GM12892 (cell line): ENCODE measurements around the gene PRSS27.

Source experiments
- POLR2A ChIP-seq: IDR thresholded peaks from 2 replicates; pipeline ENCODE4 v1.6.1; 2011; ENCODE audit warnings: low read depth, low read length, control low read depth
- TAF1 ChIP-seq: IDR thresholded peaks from 2 replicates; pipeline ENCODE4 v1.6.1; 2011; ENCODE audit warnings: low read depth, mild to moderate bottlenecking, control low read depth, low read length, borderline replicate concordance

GRCh38 chr16:2765462-2766404 is 45.7 kb upstream of the PRSS27 start:
- TF ChIP-seq TAF1 (no peak), POLR2A (peak; percentile 34)
